NOMO-1 (cell line): ENCODE data around the gene TXNDC11.

ENCODE experiments used
- DNase-seq, 2 experiments: peaks; one replicate each; lab custom pipeline; 2025; ENCODE audit not compliant: unreplicated experiment in 2 of 2; lab: John Stamatoyannopoulos, UW

Gene TXNDC11

GRCh38 chr16:11721781-11722467 is 20.7 kb downstream of the TXNDC11 start:
- no peak for DNase-seq

GRCh38 chr16:11719762-11720161 is 22.9 kb downstream of the TXNDC11 start:
- no peak for DNase-seq

- DNase-seq, result no peak
Measured at GRCh38 chr16:11719171-11719570, 23.5 kb downstream of the TXNDC11 start.

GRCh38 chr16:11717811-11718210 is 24.8 kb downstream of the TXNDC11 start:
- no peak for DNase-seq

- DNase-seq, result no peak
Measured at GRCh38 chr16:11716336-11716735, 26.3 kb downstream of the TXNDC11 start.

GRCh38 chr16:11715246-11715947 is 27.3 kb downstream of the TXNDC11 start:
- no peak for DNase-seq

GRCh38 chr16:11712122-11712521 is 30.5 kb downstream of the TXNDC11 start:
- no peak for DNase-seq

DNA sequence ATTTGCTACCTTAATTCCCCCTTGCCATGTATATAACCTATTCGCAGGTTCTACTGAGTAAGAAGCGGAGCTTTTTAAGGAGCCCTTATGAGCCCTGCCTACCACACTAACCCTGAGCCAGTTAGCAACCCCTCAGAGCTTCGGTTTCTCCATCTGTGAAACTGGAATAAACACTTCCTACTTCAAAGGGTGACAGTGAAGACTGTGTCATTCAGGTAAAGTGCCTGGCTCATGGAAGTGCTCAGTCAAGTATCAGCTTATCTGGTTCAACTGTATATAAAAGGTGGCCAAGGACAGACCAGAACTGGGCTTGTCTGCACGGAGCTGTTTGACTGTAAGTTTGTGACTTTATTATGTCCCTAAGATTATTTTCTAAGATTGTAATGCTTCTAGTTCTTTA is 31.0 kb downstream of the TXNDC11 start:
- DNase-seq, result no peak

DNA sequence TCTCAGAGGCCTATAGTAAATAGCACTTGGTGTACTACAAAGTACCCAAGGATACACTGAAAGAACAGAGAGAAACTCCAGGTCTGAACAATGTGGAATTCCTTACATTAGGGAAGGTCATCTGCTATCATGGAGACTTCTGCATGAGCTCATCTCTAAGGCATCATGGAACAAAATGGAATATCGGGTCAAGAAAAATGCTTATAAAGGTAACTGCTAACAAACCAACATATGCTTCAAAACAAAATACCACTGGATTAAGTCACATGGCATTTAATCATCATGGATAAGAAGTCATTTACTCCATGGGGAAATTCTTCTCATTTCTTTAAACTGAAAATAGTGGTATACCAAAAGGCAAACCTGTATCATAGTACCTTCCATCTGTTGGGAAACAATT is 34.2 kb downstream of the TXNDC11 start:
- DNase-seq, result no peak

- DNase-seq, result no peak
Measured at GRCh38 chr16:11707679-11708197, 34.9 kb downstream of the TXNDC11 start.

DNA sequence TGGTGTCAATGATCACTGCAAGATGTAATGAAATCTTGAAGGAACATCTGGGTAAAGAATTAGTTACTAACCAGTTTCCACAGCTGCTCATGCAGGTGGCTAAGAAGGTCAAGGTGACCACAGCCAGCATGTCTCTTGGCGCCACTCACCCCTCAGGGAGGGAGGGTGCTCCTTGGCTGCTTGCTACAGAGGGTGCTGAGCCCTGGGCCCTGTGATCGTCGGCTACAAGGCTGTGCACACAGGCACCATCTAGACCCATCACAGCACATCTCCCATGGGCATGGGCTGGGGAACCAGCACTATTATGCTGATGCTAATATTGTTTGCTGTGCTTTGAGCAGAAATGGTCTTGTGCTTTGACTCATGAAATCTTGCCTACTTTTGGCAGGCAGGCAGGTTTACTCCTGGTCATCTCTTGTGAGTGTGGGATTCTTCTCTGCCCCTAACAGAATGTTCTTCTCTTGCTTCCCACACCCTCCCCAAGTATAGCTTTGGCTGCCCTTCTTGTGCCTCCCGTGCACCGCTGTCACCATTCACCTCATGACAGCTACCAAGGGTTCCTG is 36.4 kb downstream of the TXNDC11 start:
- DNase-seq, result no peak

- no peak for DNase-seq
Measured at GRCh38 chr16:11705311-11706025, 37.2 kb downstream of the TXNDC11 start.

- DNase-seq, result peak; percentile 33 to 67
Measured at GRCh38 chr16:11700264-11701029, 42.2 kb downstream of the TXNDC11 start.

DNA sequence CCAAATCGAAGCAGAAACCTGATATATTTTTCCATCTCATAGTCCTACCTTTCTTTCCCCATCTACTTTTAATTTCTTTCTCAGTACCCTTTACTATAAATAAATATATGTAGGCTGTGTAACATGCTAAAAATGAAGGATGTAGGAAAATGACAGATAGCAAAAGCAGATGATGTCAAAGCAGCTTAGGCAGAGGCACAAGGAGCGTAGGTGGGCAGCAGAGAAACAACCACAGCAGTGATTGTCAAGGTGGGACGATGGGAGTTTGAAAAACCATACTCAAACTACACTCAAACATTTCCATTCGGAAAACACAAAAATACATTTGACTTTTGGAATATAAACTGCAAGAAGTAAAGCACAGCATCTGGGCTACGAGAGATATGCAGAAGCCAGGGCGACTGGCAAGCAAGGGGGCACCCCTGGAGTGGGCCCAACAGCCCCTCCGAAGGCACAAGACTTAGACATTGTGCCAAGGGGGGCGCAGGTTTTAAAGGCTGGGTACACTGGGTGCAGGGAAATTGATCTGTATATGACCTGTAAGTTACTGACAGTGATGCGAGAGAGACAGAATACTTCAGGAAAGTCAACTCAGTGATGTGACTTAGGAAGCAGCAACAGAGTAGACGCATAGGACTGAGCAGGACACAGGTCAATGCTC is 43.3 kb downstream of the TXNDC11 start:
- DNase-seq, result no peak

DNA sequence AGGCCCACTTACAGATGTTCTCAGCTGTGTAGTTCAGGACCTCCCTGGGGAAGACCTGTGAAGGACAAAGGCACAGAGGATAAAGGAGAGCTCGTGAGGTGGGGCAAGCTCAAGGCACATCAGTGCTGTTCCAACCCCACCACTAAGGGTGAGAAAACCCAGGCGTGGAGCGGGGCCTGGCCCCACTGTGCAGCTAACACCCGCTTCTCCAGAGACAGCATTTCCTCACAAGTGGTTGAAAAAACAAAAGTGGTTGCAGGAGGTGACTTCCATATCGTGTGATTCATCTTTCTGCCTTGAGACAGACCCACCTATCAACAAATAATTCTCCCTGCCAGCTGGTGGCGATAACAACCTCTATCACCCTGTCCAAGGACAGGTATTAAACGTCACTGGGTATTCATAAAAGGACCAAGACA is 44.4 kb downstream of the TXNDC11 start:
- DNase-seq, result no peak

GRCh38 chr16:11697319-11697718 is 45.3 kb downstream of the TXNDC11 start:
- no peak for DNase-seq

DNA sequence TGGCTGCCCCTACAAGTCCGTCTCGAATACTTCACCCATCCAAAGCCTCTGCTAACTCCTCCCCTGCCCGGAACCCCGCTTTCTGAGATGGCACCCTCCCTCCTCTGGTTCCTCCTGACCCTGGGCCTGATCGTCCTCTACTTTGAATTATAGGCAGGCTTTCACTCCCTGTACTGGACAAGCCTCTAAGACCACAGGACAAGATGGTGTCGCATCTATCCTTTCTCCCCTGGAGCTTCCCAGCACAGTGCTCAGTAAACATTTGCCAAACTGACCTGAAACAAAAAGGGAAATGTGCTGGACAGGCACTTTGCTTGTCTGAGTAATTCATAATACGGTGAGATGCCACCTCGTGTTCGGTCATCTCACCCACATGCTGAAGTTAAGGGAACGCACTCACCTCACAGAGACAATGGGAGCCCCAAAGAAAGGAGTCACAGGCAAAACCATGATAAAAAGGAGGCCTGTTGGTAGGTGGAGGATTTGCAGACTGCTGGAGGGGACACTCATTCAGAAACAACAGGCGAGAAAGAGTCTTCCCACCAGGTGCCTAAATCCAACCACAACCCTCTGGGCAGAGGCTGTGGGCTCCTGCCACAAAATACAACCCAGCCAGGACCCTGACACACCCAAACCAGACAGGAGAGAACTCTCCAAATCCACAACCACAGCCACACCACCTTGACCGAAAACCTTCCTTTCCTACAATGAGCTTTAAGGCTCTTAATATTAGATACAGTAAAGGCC is 46.2 kb downstream of the TXNDC11 start:
- no peak for DNase-seq

DNA sequence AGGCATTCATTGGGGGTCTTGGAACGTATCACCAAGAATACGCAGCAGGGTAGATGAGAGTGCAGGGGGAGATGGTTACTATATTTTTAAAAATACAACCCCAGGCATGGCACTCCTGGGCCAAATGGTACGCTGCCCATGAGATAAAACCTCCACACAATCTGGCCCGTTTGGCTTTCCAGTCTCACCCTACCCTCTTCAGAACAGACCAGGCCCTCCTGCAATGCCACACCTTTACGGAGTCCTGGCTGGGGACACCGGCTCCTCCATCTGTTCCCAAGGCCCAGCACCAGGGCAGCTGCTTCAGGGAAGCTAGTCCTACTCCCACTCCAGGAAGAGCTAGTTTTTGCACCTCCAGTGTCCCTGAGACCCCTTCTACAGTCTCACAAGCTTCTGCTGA is 50.0 kb downstream of the TXNDC11 start:
- no peak for DNase-seq

- DNase-seq, result no peak
Measured at GRCh38 chr16:11692171-11692570, 50.5 kb downstream of the TXNDC11 start.
